AG09309 (cell line): ENCODE results near the gene SPESP1.
"Not testable (repeated sequence)": the region's sequence is repeated elsewhere in the genome, so short reads cannot be mapped to it uniquely, and the experiment has no call there.

Experiments used
- DNase-seq: peaks from one replicate; pipeline ENCODE4 v3.0.0-alpha.2; 2010; ENCODE audit warnings: low read depth
- H3K4me3 ChIP-seq: 2 replicates; pipeline ENCODE4 v1.5.1; 2011; ENCODE audit warnings: mild to moderate bottlenecking, low read depth, low read length, moderate library complexity; ENCODE audit not compliant: control insufficient read depth
- CTCF ChIP-seq: IDR thresholded peaks from 2 replicates; pipeline ENCODE4 v1.5.1; 2011; ENCODE audit warnings: mild to moderate bottlenecking, low read depth, low read length, inconsistent platforms; ENCODE audit not compliant: insufficient read depth, control insufficient read depth; ENCODE audit errors: missing control alignments

Gene SPESP1

GRCh38 chr15:68972201-68973065 lies 42.1 kb downstream of the SPESP1 start:
- H3K4me3 ChIP-seq = no peak overlapping the region
- DNase-seq = no peak
- no peak for TF ChIP-seq CTCF

- not testable (repeated sequence) for H3K4me3 ChIP-seq, DNase-seq
These were observed 45.4 kb downstream of the SPESP1 start for GRCh38 chr15:68975651-68976160.

- not testable (repeated sequence) for DNase-seq, H3K4me3 ChIP-seq
These were observed 47.1 kb downstream of the SPESP1 start for GRCh38 chr15:68977426-68977825.

GRCh38 chr15:68979006-68979405 lies 48.7 kb downstream of the SPESP1 start:
- no peak for DNase-seq
- no peak for TF ChIP-seq CTCF
- no peak overlapping the region for H3K4me3 ChIP-seq

- no peak overlapping the region for H3K4me3 ChIP-seq
- TF ChIP-seq CTCF = no peak
These were observed 49.5 kb downstream of the SPESP1 start for GRCh38 chr15:68979816-68980215.

GRCh38 chr15:68980786-68981185 lies 50.5 kb downstream of the SPESP1 start:
- DNase-seq = no peak
- no peak for TF ChIP-seq CTCF
- H3K4me3 ChIP-seq = no peak overlapping the region

More at GRCh38 chr15:68979816-68980215, 49.5 kb downstream of the SPESP1 start:
- DNase-seq = no peak

GRCh38 chr15:68981941-68982340 lies 51.6 kb downstream of the SPESP1 start:
- TF ChIP-seq CTCF = no peak
- DNase-seq = no peak
- no peak overlapping the region for H3K4me3 ChIP-seq

GRCh38 chr15:68982976-68983563 lies 52.7 kb downstream of the SPESP1 start:
- no peak overlapping the region for H3K4me3 ChIP-seq
- no peak for DNase-seq
- no peak for TF ChIP-seq CTCF
